WI38 (cell line): ENCODE measurements around the gene RAB11FIP4.

Source experiments
- H3K4me3 ChIP-seq: 2 replicates; pipeline ENCODE4 v1.5.1; 2011; ENCODE audit warnings: low read depth, mild to moderate bottlenecking, control low read depth, low read length
- TF ChIP-seq, protein P1 (sequence below): IDR thresholded peaks from 2 replicates; pipeline ENCODE4 v1.5.1; 2012; ENCODE audit warnings: low read depth, mild to moderate bottlenecking, control low read depth, low read length

Gene RAB11FIP4

DNA sequence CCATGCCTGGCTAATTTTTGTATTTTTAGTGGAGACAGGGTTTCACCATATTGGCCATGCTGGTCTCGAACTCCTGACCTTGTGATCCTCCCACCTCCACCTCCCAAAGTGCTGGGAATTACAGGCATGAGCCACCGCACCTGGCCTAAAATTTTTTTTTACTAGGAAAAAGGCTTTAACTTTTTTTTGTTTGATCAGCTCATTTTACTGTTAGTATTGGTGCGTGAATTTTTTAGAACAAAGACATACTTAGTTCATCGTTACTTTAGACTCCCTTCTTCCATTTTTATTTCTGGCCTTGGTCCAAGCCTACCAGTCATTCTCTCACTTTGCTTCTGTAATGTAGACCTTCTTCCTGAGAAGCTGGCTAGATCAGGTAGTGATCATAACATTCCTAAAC lies 25.4 kb upstream of the RAB11FIP4 start:
- TF ChIP-seq, protein P1, sequence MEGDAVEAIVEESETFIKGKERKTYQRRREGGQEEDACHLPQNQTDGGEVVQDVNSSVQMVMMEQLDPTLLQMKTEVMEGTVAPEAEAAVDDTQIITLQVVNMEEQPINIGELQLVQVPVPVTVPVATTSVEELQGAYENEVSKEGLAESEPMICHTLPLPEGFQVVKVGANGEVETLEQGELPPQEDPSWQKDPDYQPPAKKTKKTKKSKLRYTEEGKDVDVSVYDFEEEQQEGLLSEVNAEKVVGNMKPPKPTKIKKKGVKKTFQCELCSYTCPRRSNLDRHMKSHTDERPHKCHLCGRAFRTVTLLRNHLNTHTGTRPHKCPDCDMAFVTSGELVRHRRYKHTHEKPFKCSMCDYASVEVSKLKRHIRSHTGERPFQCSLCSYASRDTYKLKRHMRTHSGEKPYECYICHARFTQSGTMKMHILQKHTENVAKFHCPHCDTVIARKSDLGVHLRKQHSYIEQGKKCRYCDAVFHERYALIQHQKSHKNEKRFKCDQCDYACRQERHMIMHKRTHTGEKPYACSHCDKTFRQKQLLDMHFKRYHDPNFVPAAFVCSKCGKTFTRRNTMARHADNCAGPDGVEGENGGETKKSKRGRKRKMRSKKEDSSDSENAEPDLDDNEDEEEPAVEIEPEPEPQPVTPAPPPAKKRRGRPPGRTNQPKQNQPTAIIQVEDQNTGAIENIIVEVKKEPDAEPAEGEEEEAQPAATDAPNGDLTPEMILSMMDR: no peak
- no peak overlapping the region for H3K4me3 ChIP-seq

DNA sequence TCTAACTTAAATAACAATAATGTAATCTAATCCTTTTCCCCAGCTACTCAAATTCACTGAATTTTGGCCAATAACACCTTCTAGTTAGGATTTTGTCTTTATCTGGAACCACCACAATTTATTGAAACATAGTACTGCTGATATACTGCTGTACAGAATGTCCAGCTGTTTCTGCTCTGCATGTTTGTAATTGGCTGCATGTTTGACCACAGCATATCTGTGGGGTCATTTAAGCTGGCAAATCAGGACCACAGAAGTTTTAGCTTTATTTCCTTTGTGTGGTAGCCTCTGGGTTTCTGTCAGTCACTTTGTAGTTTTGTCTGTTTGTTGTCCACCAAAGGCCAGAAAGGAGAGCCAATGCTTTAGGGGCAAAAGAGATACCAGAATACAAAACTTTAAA lies 22.2 kb upstream of the RAB11FIP4 start:
- TF ChIP-seq, protein P1: no peak
- no peak overlapping the region for H3K4me3 ChIP-seq

DNA sequence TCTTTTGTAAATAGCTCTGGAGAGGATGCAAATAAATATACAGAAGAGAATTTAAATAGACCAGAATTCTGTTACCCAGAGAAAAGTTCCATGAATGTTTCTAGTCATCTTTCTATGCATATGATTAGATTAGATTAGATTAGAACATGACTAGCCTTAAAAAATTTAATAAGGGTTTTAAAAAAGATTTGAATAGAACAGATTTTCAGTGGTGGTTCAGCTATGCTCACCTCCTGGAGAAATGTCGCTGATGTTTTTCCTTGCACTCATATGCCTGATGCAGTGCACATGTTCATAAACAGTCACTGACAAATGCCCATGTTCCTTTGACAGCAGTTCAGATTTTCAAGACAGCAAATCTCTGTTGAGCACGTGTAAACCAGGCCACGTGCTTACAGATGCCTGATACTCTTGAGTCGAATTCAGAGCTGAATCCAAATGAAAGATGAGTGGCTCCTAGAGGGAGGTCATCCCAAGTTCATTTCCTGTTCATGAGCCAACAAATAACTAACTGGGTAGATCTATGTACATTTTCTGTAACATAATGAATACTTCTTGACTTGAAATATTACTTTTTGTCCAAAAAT lies 19.9 kb upstream of the RAB11FIP4 start:
- H3K4me3 ChIP-seq: no peak overlapping the region
- TF ChIP-seq, protein P1: no peak

DNA sequence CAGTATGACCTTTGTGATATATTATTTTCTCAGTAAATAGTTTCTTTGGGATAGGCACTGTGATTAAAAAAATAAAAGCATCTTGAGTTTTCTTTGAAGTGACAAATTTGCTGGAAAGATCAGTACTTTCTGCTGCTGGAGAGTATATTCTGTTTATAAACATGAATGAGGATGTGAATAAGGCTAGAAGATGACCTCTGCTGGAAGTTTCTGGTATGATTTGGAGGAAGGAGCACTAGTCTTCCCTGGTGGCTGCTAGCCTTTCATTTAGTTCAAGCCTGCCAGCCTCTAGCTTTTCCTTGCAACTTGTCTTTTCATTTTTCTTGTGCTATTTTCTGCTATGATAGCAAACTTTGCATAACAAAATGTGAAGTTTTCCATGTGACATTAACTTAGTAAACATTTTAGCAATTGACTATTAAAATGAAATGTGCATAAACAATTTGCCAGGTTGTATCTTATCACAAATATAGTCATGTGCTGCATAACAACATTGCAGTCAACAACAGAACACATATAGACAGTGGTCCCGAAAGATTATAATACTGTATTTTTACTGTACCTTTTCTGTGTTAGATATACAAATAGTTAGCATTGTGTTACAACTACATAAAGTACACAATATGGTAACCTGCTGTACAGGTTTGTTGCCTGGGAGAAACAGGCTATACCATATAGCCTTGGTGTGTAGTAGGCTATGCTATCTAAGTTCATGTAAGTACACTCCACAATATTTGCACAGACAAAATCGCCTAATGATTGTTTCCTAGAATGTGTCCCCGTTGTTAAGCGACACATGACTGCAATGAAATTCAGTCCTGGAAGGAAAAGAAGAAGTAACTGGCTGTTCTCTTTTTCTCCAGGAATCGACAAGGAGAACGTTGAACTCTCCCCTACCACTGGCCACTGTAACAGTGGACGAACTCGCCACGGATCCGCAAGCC lies 18.1 kb upstream of the RAB11FIP4 start:
- H3K4me3 ChIP-seq: no peak overlapping the region
- TF ChIP-seq, protein P1: peak; percentile 40

DNA sequence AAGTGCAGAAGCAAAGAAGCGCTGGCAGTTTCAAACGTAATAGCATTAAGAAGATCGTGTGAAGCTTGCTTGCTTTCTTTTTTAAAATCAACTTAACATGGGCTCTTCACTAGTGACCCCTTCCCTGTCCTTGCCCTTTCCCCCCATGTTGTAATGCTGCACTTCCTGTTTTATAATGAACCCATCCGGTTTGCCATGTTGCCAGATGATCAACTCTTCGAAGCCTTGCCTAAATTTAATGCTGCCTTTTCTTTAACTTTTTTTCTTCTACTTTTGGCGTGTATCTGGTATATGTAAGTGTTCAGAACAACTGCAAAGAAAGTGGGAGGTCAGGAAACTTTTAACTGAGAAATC lies 17.4 kb upstream of the RAB11FIP4 start:
- TF ChIP-seq, protein P1: no peak
- no peak overlapping the region for H3K4me3 ChIP-seq

DNA sequence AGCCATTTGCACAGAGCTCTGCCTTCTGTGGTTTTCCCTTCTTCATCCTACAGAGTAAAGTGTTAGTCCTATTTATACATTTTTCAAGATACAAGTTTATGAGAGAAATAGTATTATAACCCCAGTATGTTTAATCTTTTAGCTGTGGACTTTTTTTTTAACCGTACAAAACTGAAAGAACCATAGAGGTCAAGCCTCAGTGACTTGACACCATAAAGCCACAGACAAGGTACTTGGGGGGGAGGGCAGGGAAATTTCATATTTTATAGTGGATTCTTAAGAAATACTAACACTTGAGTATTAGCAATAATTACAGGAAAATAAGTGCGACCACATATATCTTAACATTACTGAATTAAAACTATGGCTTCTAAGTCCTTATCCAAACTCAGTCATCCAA lies 17.0 kb upstream of the RAB11FIP4 start:
- TF ChIP-seq, protein P1: no peak

DNA sequence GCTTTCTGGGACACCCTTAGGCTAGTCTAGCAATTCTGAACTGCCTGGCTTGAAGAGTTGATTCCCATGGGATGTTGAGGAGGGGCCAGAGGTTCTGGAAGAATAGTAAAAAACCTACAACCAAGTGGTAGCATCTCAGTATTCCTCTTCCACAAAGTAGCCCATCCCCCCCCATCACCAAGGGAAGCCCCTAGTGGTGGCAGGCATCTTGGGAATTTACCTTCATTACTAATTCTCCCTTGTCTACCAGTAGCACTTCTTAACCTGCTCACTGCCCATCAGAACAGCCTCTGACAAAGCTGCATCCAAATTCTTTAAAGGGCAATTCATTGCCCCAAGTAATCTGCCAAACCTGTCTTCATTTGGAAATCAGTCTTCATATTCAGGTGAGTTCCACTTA lies 12.8 kb upstream of the RAB11FIP4 start:
- TF ChIP-seq, protein P1: no peak

More for the DNA sequence above, 17.0 kb upstream of the RAB11FIP4 start:
- no peak overlapping the region for H3K4me3 ChIP-seq

More for the DNA sequence above, 12.8 kb upstream of the RAB11FIP4 start:
- H3K4me3 ChIP-seq: no peak overlapping the region
